A673 (cell line): ENCODE measurements around the gene ACSF2. TPM values are rescaled to one million over a fixed set of nuclear protein-coding genes. Genes with fewer than 3 reads are reported as not detected.

Experiments
- BruUV-seq: library from RNA; stranded (reverse); fragments of 400-500 nt; replicated peaks from 2 replicates; lab custom pipeline; 2021; lab: Mats Ljungman, UMichigan
- CTCF ChIA-PET: fragments of 300-600 bp; sonication (Branson Sonifier 250); formaldehyde crosslinking; loops from one replicate; lab custom pipeline; 2022; ENCODE audit warnings: antibody characterized with exemption; lab: Charles Lee
- POLR2A ChIA-PET: fragments of 300-600 bp; sonication (Branson Sonifier 250); formaldehyde crosslinking; loops from one replicate; lab custom pipeline; 2022; ENCODE audit warnings: antibody characterized with exemption; ENCODE audit not compliant: low non-redundant PET; lab: Charles Lee
- DNase-seq: peaks from one replicate; pipeline ENCODE4 v3.0.0-alpha.2; 2015; ENCODE audit warnings: low spot score
- H3K27ac ChIP-seq: fragments of 200-600 bp; sonication (generic); 2 replicates; pipeline ENCODE4 v1.5.1; 2016; ENCODE audit warnings: mixed run types, low read depth, mild to moderate bottlenecking, mixed read lengths, antibody characterized with exemption, low read length; ENCODE audit not compliant: poor library complexity, severe bottlenecking
- H3K27me3 ChIP-seq: fragments of 200-600 bp; sonication (generic); replicated peaks from 2 replicates; pipeline ENCODE4 v1.6.1; 2017; ENCODE audit warnings: mixed run types, low read depth, mild to moderate bottlenecking, mixed read lengths, antibody characterized with exemption, low read length; ENCODE audit not compliant: insufficient read depth, poor library complexity
- H3K36me3 ChIP-seq: fragments of 200-600 bp; sonication (generic); 2 replicates; pipeline ENCODE4 v1.6.1; 2016; ENCODE audit warnings: mixed run types, mild to moderate bottlenecking, mixed read lengths, antibody characterized with exemption, low read length; ENCODE audit not compliant: insufficient read depth, poor library complexity, severe bottlenecking
- H3K4me1 ChIP-seq: fragments of 200-600 bp; sonication (generic); 2 replicates; pipeline ENCODE4 v1.6.1; 2017; ENCODE audit warnings: mixed run types, mild to moderate bottlenecking, mixed read lengths, antibody characterized with exemption, low read length; ENCODE audit not compliant: insufficient read depth, poor library complexity, severe bottlenecking
- H3K4me3 ChIP-seq: fragments of 200-600 bp; sonication (generic); 2 replicates; pipeline ENCODE4 v1.5.1; 2016; ENCODE audit warnings: low read depth, mixed run types, mild to moderate bottlenecking, mixed read lengths, low read length; ENCODE audit not compliant: poor library complexity, severe bottlenecking
- H3K9me3 ChIP-seq: fragments of 200-600 bp; sonication (generic); 2 replicates; pipeline ENCODE4 v1.6.1; 2016; ENCODE audit warnings: mixed run types, low read depth, mild to moderate bottlenecking, mixed read lengths, antibody characterized with exemption, low read length; ENCODE audit not compliant: poor library complexity, severe bottlenecking
- CTCF ChIP-seq: fragments of 300-800, 200-600 bp; sonication (generic); conservative IDR thresholded peaks from 2 replicates; pipeline ENCODE4 v1.5.1; 2017; ENCODE audit warnings: low read depth, mild to moderate bottlenecking, antibody characterized with exemption, low read length, moderate library complexity, mixed read lengths
- EZH2 ChIP-seq: fragments of 200-600 bp; sonication (generic); IDR thresholded peaks from 2 replicates; pipeline ENCODE4 v1.6.1; 2017; ENCODE audit warnings: borderline replicate concordance, low read depth, mild to moderate bottlenecking, mixed read lengths, antibody characterized with exemption, low read length; ENCODE audit not compliant: poor library complexity, severe bottlenecking
- intact Hi-C: fragments of 100-400 bp; cut with micrococcal nuclease; formaldehyde crosslinking; loops from one replicate; pipeline ENCODE4 v1.10.0; 2022; ENCODE audit not compliant: unreplicated experiment
- total RNA-seq: library from RNA; stranded (reverse); gene quantifications from 2 replicates; pipeline ENCODE4 v1.2.3, GENCODE V29; 2021

Gene ACSF2
- total RNA-seq, 1 experiment from 2014 or later, result 4.1 TPM

DNA sequence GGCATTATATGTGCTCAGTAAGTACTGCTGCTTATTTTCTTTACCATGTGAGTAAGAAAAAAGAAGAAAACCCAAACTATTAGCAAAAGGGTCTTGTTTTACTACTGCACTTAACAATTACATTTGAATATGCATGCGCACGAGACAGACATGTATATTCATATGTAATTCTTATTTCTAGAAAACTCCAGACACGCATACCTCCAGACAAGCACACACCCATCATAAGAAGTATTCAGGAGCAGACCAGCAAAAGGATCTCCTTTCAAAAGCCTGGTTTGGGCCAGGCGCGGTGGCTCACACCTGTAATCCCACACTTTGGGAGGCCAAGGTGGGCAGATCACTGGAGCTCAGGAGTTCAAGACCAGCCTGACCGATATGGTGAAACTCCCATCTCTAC lies 36.5 kb upstream of the ACSF2 start:
- BruUV-seq, result no TSS peak
- ChIA-PET CTCF (interaction anchor here (1.0 kb wide), 1 partner anchor 8 kb away, joined by 4 read pairs; the partner anchor contains the start of gene LRRC59), POLR2A (no interaction called here)
- peaks cover 93% of the 10 kb centered on the region for H3K36me3 ChIP-seq
- intact Hi-C loops, result no loop called here
- H3K4me3 ChIP-seq, result no peak overlapping the region
- DNase-seq, result no peak
- no peaks in the 10 kb centered on the region for H3K27me3 ChIP-seq
- H3K4me1 ChIP-seq, result no peaks in the 10 kb centered on the region
- H3K9me3 ChIP-seq, result no peaks in the 10 kb centered on the region
- no peak overlapping the region for H3K27ac ChIP-seq
- no peak for TF ChIP-seq CTCF
- no peak for TF ChIP-seq EZH2

DNA sequence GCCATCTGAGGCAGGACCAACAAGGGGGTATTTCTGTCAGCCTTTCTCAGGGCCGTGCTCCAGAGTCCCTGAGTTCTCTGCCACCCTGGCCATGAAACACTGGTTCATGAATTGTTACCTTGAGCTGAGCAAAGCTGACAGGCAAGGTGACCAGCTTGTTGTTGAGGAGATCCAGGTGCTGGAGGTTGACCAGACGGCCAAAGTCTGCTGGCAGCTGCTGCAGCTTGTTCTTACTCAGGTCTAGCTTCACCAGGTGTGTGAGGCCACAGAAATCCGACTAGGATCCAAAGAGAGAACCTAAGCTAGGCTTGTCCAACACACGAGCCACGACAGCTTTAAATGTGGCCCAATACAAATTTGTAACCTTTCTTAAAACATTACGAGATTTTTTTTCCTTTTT lies 33.4 kb upstream of the ACSF2 start:
- H3K27ac ChIP-seq, result no peak overlapping the region
- no peaks in the 10 kb centered on the region for H3K9me3 ChIP-seq
- H3K4me1 ChIP-seq, result peaks cover 10% of the 10 kb centered on the region
- no peaks in the 10 kb centered on the region for H3K27me3 ChIP-seq
- peaks cover 70% of the 10 kb centered on the region for H3K36me3 ChIP-seq
- ChIA-PET CTCF (no interaction called here), POLR2A (no interaction called here)
- BruUV-seq, result no TSS peak
- TF ChIP-seq EZH2 (no peak), CTCF (no peak)
- no peak for DNase-seq
- no peak overlapping the region for H3K4me3 ChIP-seq
- intact Hi-C loops, result no loop called here

GRCh38 chr17:50393700-50394099 lies 32.3 kb upstream of the ACSF2 start:
- CTCF ChIA-PET, result no interaction called here
- BruUV-seq, result no TSS peak
- Histone ChIP-seq H3K27me3 (no peaks in the 10 kb centered on the region), H3K9me3 (no peaks in the 10 kb centered on the region), H3K27ac (no peak overlapping the region), H3K4me1 (peaks cover 10% of the 10 kb centered on the region), H3K4me3 (no peak overlapping the region), H3K36me3 (peaks cover 60% of the 10 kb centered on the region)
- TF ChIP-seq EZH2 (no peak), CTCF (no peak)
- POLR2A ChIA-PET, result no interaction called here
- no peak for DNase-seq
- intact Hi-C loops, result no loop called here
